HEK293T (cell line): ENCODE measurements around the gene TBC1D16.
A peak's percentile ranks its signal among the peaks of the same experiment; 100 is the strongest.

Experiments used
- CTCF ChIA-PET: fragments of 350-600 bp; formaldehyde crosslinking; extraction: SDS; loops from one replicate; lab custom pipeline; 2021; ENCODE audit warnings: antibody characterized with exemption, inconsistent platforms; lab: Yijun Ruan, JAX
- POLR2A ChIA-PET: fragments of 350-600 bp; formaldehyde crosslinking; extraction: SDS; loops from one replicate; lab custom pipeline; 2020; ENCODE audit warnings: antibody characterized with exemption, inconsistent platforms; lab: Yijun Ruan, JAX
- DNase-seq: peaks from one replicate; pipeline ENCODE4 v3.0.0; 2012; ENCODE audit warnings: mixed read lengths; ENCODE audit errors: extremely low spot score
- ARNT ChIP-seq: fragments of 450-650 bp; IDR thresholded peaks from 2 replicates; pipeline ENCODE4 v1.6.1; 2017; ENCODE audit warnings: mild to moderate bottlenecking
- BHLHE40 ChIP-seq: fragments of 450-650 bp; IDR thresholded peaks from 2 replicates; pipeline ENCODE4 v1.6.1; 2016; ENCODE audit warnings: mild to moderate bottlenecking, moderate library complexity, borderline replicate concordance
- CTBP1 ChIP-seq: fragments of 450-650 bp; IDR thresholded peaks from 2 replicates; pipeline ENCODE4 v1.6.1; 2016; ENCODE audit warnings: borderline replicate concordance
- ELF4 ChIP-seq: fragments of 450-650 bp; IDR thresholded peaks from 2 replicates; pipeline ENCODE4 v1.6.1; 2017; ENCODE audit warnings: antibody characterized with exemption
- FOXA1 ChIP-seq: fragments of 450-650 bp; IDR thresholded peaks from 2 replicates; pipeline ENCODE4 v1.6.1; 2016; ENCODE audit warnings: mild to moderate bottlenecking
- FOXK2 ChIP-seq: fragments of 450-650 bp; IDR thresholded peaks from 2 replicates; pipeline ENCODE4 v1.6.1; 2016; ENCODE audit warnings: mild to moderate bottlenecking
- FOXM1 ChIP-seq: fragments of 450-650 bp; IDR thresholded peaks from 2 replicates; pipeline ENCODE4 v1.6.1; 2017; ENCODE audit warnings: mild to moderate bottlenecking, borderline replicate concordance
- HDGF ChIP-seq: fragments of 450-650 bp; IDR thresholded peaks from 2 replicates; pipeline ENCODE4 v1.6.1; 2017; ENCODE audit warnings: antibody characterized with exemption, borderline replicate concordance
- L3MBTL2 ChIP-seq: fragments of 450-650 bp; conservative IDR thresholded peaks from 2 replicates; pipeline ENCODE4 v1.6.1; 2016; ENCODE audit warnings: mild to moderate bottlenecking
- LEF1 ChIP-seq: fragments of 450-650 bp; IDR thresholded peaks from 2 replicates; pipeline ENCODE4 v1.6.1; 2017; ENCODE audit warnings: mild to moderate bottlenecking, borderline replicate concordance
- NFRKB ChIP-seq: fragments of 450-650 bp; IDR thresholded peaks from 2 replicates; pipeline ENCODE4 v1.6.1; 2016; ENCODE audit warnings: mild to moderate bottlenecking, moderate library complexity
- PKNOX1 ChIP-seq: fragments of 450-650 bp; IDR thresholded peaks from 2 replicates; pipeline ENCODE4 v1.6.1; 2016
- SP1 ChIP-seq: fragments of 450-650 bp; IDR thresholded peaks from 2 replicates; pipeline ENCODE4 v1.6.1; 2017
- SUZ12 ChIP-seq: fragments of 450-650 bp; IDR thresholded peaks from 2 replicates; pipeline ENCODE4 v1.6.1; 2016; ENCODE audit warnings: mild to moderate bottlenecking
- TARDBP ChIP-seq: fragments of 450-650 bp; IDR thresholded peaks from 2 replicates; pipeline ENCODE4 v1.6.1; 2016
- ZNF384 ChIP-seq: fragments of 450-650 bp; IDR thresholded peaks from 2 replicates; pipeline ENCODE4 v1.6.1; 2016

TBC1D16 gene

GRCh38 chr17:80008848-80009247 is 26.8 kb downstream of the TBC1D16 start:
- ChIA-PET POLR2A (interaction anchor here (0.5 to 3.8 kb wide), 6 partner anchors 16 to 446 kb away, joined by 3 to 35 read pairs (median 3); partner anchors contain the start of gene GAA), CTCF (interaction anchor here (0.8 to 1.8 kb wide), 10 partner anchors 9 to 92 kb away, joined by 3 to 19 read pairs (median 5); partner anchors contain the start of gene GAA)
- no peak for DNase-seq
- TF ChIP-seq SUZ12 (no peak), ARNT (no peak), FOXA1 (no peak), PKNOX1 (no peak), BHLHE40 (no peak), NFRKB (no peak), CTBP1 (no peak), SP1 (no peak)

- DNase-seq, result peak; percentile 93
- CTCF ChIA-PET, result interaction anchor here (0.6 to 1.8 kb wide), 12 partner anchors 9 to 386 kb away, joined by 3 to 19 read pairs (median 5); partner anchors contain the start of gene GAA
- TF ChIP-seq SUZ12 (no peak), CTBP1 (no peak), ARNT (no peak), L3MBTL2 (no peak), LEF1 (no peak), FOXM1 (no peak), FOXK2 (no peak), BHLHE40 (no peak), FOXA1 (no peak)
- POLR2A ChIA-PET, result interaction anchor here (0.5 to 3.8 kb wide), 6 partner anchors 15 to 446 kb away, joined by 3 to 35 read pairs (median 3); partner anchors contain the start of gene GAA
These were observed 27.3 kb downstream of the TBC1D16 start for GRCh38 chr17:80008383-80008840.

- TF ChIP-seq ARNT, result no peak
- no peak for TF ChIP-seq CTBP1
- no peak for TF ChIP-seq FOXM1
- TF ChIP-seq NFRKB, result no peak
- TF ChIP-seq FOXK2, result no peak
- TF ChIP-seq LEF1, result no peak
- no peak for TF ChIP-seq ELF4
- no peak for TF ChIP-seq SP1
- no peak for TF ChIP-seq HDGF
- no peak for TF ChIP-seq BHLHE40
- no peak for TF ChIP-seq FOXA1
- TF ChIP-seq ZNF384, result no peak
- no peak for TF ChIP-seq TARDBP
- TF ChIP-seq SUZ12, result no peak
- TF ChIP-seq PKNOX1, result no peak
- TF ChIP-seq L3MBTL2, result no peak
- ChIA-PET POLR2A (interaction anchor here (0.8 to 3.8 kb wide), 5 partner anchors 10 to 93 kb away, joined by 3 to 35 read pairs (median 3); partner anchors contain the start of gene GAA), CTCF (interaction anchor here (0.6 to 1.8 kb wide), 12 partner anchors 8 to 387 kb away, joined by 3 to 19 read pairs (median 5); no protein-coding TSS in a partner anchor)
- DNase-seq, result no peak
These were observed 27.7 kb downstream of the TBC1D16 start for GRCh38 chr17:80007939-80008338.

GRCh38 chr17:80006811-80007752 is 28.6 kb downstream of the TBC1D16 start:
- no peak for DNase-seq
- CTCF ChIA-PET, result interaction anchor here (0.6 to 2.9 kb wide), 8 partner anchors 10 to 342 kb away, joined by 3 to 29 read pairs (median 4); no protein-coding TSS in a partner anchor
- POLR2A ChIA-PET, result interaction anchor here (1.6 to 3.8 kb wide), 2 partner anchors 9 to 14 kb away, joined by 3 to 35 read pairs; no protein-coding TSS in a partner anchor
- TF ChIP-seq TARDBP (no peak), PKNOX1 (no peak), CTBP1 (no peak), BHLHE40 (no peak), SP1 (no peak), ZNF384 (no peak), L3MBTL2 (no peak), FOXK2 (no peak), SUZ12 (no peak), ARNT (no peak), HDGF (no peak), LEF1 (no peak), NFRKB (no peak), FOXM1 (no peak), ELF4 (no peak), FOXA1 (no peak)

- TF ChIP-seq SP1, result no peak
- TF ChIP-seq ELF4, result no peak
- no peak for TF ChIP-seq HDGF
- TF ChIP-seq FOXA1, result no peak
- no peak for TF ChIP-seq ZNF384
- TF ChIP-seq L3MBTL2, result no peak
- no peak for TF ChIP-seq PKNOX1
- no peak for TF ChIP-seq SUZ12
- TF ChIP-seq LEF1, result no peak
- TF ChIP-seq CTBP1, result no peak
- TF ChIP-seq NFRKB, result no peak
- no peak for TF ChIP-seq BHLHE40
- TF ChIP-seq TARDBP, result no peak
- no peak for TF ChIP-seq FOXK2
- no peak for TF ChIP-seq FOXM1
- TF ChIP-seq ARNT, result no peak
- ChIA-PET POLR2A (interaction anchor here (1.6 to 3.8 kb wide), 2 partner anchors 8 to 13 kb away, joined by 3 to 35 read pairs; no protein-coding TSS in a partner anchor), CTCF (interaction anchor here (0.7 to 2.9 kb wide), 6 partner anchors 11 to 342 kb away, joined by 3 to 29 read pairs (median 4); no protein-coding TSS in a partner anchor)
- no peak for DNase-seq
These were observed 29.3 kb downstream of the TBC1D16 start for GRCh38 chr17:80006339-80006720.
